HG03108 (cell line): ENCODE results near the gene ZNF10.

Source experiments
- ATAC-seq: cut with Tn5 transposase; IDR thresholded peaks from one replicate; pipeline ENCODE4 v1.9.1; 2021; ENCODE audit warnings: moderate library complexity; ENCODE audit not compliant: unreplicated experiment

ZNF10 gene

GRCh38 chr12:133192847-133193246 is 62.4 kb downstream of the ZNF10 start:
- no peak for ATAC-seq

- ATAC-seq, result no peak
These were observed 71.5 kb downstream of the ZNF10 start for GRCh38 chr12:133201888-133202287.

- no peak for ATAC-seq
These were observed 72.3 kb downstream of the ZNF10 start for GRCh38 chr12:133202493-133203343.

- no peak for ATAC-seq
These were observed 73.2 kb downstream of the ZNF10 start for GRCh38 chr12:133203344-133204263.

GRCh38 chr12:133204264-133204603 is 73.8 kb downstream of the ZNF10 start:
- ATAC-seq, result no peak

GRCh38 chr12:133206390-133206789 is 76.0 kb downstream of the ZNF10 start:
- no peak for ATAC-seq
